Measurements from ENCODE around the gene PGAM5.

- TF ChIP-seq YY1 (IDR thresholded peaks at IDR 0.05; ENCODE audit: borderline replicate concordance in 1 of 3, control insufficient read depth in 1 of 3, extremely low read depth in 1 of 3, insufficient read depth in 3 of 3, insufficient read length in 1 of 3, insufficient replicate concordance in 2 of 3, low read depth in 1 of 3, low read length in 2 of 3) (no peak), CTCF (IDR thresholded peaks at IDR 0.05 in 2 of 3, conservative IDR thresholded peaks at IDR 0.05 in 1 of 3; ENCODE audit: insufficient read depth in 2 of 3, low read depth in 1 of 3, low read length in 3 of 3) (no peak), E2F1 (CRISPR knock-in tag; IDR thresholded peaks at IDR 0.05) (no peak), ZNF584 (CRISPR knock-in tag; IDR thresholded peaks at IDR 0.05; ENCODE audit: low read depth) (no peak), FOXM1 (IDR thresholded peaks at IDR 0.05; ENCODE audit: low read depth) (no peak), FOXM1 (CRISPR knock-in tag; IDR thresholded peaks at IDR 0.05; ENCODE audit: low read depth) (no peak), GABPB1 (CRISPR knock-in tag; IDR thresholded peaks at IDR 0.05) (no peak), SRF (CRISPR knock-in tag; IDR thresholded peaks at IDR 0.05) (no peak), POLR2A (conservative IDR thresholded peaks at IDR 0.05) (no peak), FOXA1 (IDR thresholded peaks at IDR 0.05; ENCODE audit: borderline replicate concordance) (no peak), CLOCK (CRISPR knock-in tag; IDR thresholded peaks at IDR 0.05; ENCODE audit: borderline replicate concordance) (no peak), ZNF12 (CRISPR knock-in tag; IDR thresholded peaks at IDR 0.05) (no peak)
Observed at GRCh38 chr12:132665149-132665491, 45.5 kb upstream of the PGAM5 start.
